ENCODE results near the gene CCDC88A.

- no peak for TF ChIP-seq RAD21 (IDR thresholded peaks at IDR 0.05; ENCODE audit: low read length)
- TF ChIP-seq FOXM1 (IDR thresholded peaks at IDR 0.05; ENCODE audit: low read depth): no peak
- TF ChIP-seq CTCF (IDR thresholded peaks at IDR 0.05): no peak
- no peak for TF ChIP-seq POLR2AphosphoS5 (IDR thresholded peaks at IDR 0.05; ENCODE audit: low read depth, low read length)
- no peak for TF ChIP-seq GABPA (IDR thresholded peaks at IDR 0.05; ENCODE audit: low read depth)
- no peak for TF ChIP-seq REST (IDR thresholded peaks at IDR 0.05; ENCODE audit: low read depth, low read length)
- no peak for TF ChIP-seq EZH2phosphoT487 (IDR thresholded peaks at IDR 0.05; ENCODE audit: borderline replicate concordance, low read depth)
- no peak for TF ChIP-seq SIN3A (IDR thresholded peaks at IDR 0.05; ENCODE audit: borderline replicate concordance, low read depth, low read length)
- TF ChIP-seq SMC3 (IDR thresholded peaks at IDR 0.05; ENCODE audit: low read depth, low read length): no peak
- TF ChIP-seq RCOR1 (IDR thresholded peaks at IDR 0.05; ENCODE audit: low read length): no peak
- no peak for TF ChIP-seq TAF1 (IDR thresholded peaks at IDR 0.05; ENCODE audit: borderline replicate concordance, low read depth, low read length)
- no peak for TF ChIP-seq TCF12 (IDR thresholded peaks at IDR 0.05)
- no peak for TF ChIP-seq MAX (IDR thresholded peaks at IDR 0.05; ENCODE audit: low read depth)
Observed at GRCh38 chr2:55439101-55439397, 19.4 kb upstream of the CCDC88A start.
